Femur (tissue), 1 donor: ENCODE measurements around the gene PLPP3.
A peak's percentile ranks its signal among the peaks of the same experiment; 100 is the strongest.

Experiments
- DNase-seq: peaks from one replicate; pipeline ENCODE4 v3.0.0-alpha.2; 2017

The PLPP3 gene

GRCh38 chr1:56457756-56458375 lies 121.5 kb downstream of the PLPP3 start:
- DNase-seq: no peak

- DNase-seq: no peak
These were observed 122.8 kb downstream of the PLPP3 start for GRCh38 chr1:56456435-56457101.

DNA sequence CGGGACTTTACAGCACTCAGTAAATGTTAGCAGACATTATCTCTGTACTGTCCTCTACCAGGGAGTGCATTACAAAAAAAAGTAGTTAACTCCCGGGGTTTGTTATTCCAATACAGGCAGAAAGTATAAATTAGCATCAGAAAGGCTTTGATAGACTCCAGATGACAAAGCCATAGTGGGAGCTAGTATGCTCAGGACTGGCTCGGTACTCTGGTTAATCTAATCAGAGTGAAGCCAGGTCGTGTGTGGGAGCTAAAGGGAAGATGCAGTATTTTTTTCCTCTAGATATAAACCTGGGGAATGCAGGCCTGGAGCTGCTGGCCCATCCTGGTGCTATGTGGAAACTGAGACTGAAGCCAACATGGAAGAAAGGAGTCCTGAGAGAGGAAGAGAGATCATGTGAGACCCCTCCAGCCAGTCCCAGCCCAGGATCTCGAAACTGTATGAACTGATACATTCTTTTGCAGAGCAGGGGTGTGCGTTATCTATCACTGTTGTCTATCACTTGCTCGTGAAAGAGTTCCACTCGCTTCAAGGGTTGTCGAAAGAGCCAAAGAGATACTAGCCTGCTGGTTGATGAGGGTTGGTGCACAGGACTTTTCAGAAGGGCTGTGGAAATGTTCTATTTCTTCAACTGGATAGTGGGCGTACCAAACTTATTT lies 125.8 kb downstream of the PLPP3 start:
- DNase-seq: peak; percentile 30

DNA sequence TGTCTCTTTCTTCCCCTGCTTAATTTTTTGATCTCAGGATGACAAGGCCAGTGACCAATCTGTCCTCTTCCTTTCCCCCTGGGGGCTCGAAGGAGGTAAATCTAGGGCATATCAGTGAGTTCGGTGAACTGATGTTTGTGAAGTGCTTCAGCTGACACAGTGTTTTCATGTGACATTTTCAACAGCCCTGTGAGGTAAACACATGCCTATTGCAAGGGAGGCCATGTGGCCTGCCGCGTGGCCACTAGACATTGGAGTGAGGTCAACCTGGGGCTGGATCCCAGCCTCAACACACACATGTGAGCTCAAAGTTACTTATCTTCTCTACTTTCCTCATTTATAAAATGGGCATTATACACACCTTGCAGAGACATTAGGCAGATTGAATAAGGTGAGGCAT lies 126.3 kb downstream of the PLPP3 start:
- DNase-seq: no peak

- DNase-seq: peak; percentile 55
These were observed 127.0 kb downstream of the PLPP3 start for GRCh38 chr1:56452027-56453011.

DNA sequence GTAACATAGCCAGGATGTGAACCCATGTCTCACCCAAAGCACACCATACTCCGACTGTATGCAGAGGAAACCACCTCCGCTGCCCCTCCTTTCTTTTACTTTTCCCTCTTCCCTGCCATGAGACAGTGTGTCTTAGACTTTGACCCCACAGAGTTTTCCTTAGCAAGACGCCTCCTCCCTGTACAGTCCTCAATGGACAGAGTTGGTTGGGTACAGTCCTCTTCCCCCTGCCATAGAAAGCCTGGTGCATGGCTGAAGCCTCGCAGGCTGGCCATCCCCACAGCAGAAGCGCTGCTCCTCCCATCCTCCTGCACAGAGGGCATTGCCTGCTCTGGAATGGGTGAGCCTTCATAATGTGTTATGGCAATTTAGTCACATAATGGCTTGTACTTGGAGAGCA lies 127.9 kb downstream of the PLPP3 start:
- no peak for DNase-seq

GRCh38 chr1:56450004-56450666 lies 129.2 kb downstream of the PLPP3 start:
- DNase-seq: no peak

- no peak for DNase-seq
These were observed 130.6 kb downstream of the PLPP3 start for GRCh38 chr1:56448529-56449300.

GRCh38 chr1:56447823-56448222 lies 131.5 kb downstream of the PLPP3 start:
- DNase-seq: no peak

DNA sequence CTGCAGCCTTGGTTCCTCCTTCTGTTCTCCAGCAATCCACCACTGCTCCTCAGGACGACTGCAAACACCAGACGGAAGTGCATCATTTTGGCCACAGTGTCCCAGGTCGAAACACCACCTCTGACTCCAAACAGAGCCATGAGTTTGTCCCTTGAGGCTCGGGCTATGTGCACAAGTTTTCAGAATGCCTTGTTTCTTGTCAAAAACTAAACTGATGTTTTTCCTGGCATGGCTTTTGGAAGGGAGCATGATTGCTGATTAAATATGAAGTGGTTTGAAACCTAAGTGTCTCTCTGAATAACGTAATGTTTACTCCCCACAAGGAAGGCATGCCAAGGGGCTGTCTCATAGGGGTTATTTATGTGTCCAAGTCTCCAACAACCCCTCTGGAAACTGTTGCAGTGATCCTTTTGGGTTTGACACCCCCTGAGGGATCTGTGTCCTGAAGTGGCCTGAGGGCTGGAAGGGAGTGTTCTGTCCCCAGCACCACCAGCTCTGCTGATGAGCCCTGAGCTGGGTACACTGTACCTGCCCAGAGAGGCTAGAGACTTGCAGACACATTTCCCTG lies 132.7 kb downstream of the PLPP3 start:
- peak; percentile 47 for DNase-seq

DNA sequence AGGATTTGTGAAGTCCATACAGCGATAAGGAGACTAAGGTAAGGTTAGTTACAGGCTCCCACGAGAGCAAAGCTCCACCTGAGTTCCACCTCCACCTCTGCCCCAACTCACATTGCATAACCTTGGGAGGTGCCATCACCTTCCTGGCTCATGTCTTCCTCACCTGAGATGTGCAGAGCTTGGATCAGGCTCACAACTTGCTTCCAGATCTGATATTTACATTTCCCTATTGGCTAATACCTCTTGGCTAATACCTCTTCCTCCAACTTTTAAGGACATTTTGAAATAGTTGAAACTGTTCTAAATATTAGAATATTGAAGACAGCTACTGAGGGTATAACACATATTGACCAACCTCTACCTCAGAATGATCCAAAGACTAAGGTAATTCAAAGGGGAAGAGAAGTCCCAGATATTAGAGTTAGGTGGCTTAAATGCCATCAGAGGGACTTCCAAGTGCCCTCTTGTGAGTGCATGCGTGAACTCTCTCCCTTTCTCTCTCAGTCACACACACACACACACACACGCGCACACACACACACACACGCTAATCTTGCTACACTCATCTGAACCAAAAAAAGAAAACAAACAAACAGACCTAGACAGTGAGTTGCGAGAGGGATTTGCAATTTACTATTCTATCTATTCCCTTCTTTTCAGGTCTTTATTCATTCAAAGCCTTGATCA lies 134.3 kb downstream of the PLPP3 start:
- no peak for DNase-seq
